ENCODE measurements around the gene SYNE1. TPM values are rescaled to one million over a fixed set of nuclear protein-coding genes. Genes with fewer than 3 reads are reported as not detected.

Gene SYNE1
- total RNA-seq, 1 experiment from 2014 or later: 2.5 TPM

DNA sequence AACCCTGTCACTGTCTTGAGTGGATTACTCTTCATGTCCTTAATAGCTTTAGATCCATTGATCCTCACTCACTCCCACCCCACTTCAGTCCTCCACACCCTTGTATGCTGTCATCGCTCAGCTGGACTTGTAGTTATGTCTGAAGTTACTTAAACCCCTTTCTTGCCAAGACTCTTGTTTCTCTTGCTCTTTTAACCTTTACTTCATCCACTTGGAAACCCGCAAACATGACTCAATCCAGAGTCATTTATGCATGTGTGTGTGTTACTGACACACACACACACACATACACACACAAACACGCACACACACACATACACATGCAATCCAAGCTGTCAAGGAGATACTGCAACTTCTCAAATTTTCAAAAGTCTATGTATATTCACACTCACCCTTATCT, 341.8 kb downstream of the SYNE1 start:
- DNase-seq: no peak
- Histone ChIP-seq H3K36me3 (replicated peaks; ENCODE audit: control insufficient read depth, insufficient read depth, low read length) (no peaks in the 10 kb centered on the region), H3K4me3 (ENCODE audit: insufficient read depth, low read depth, low read length) (no peak overlapping the region), H3K27me3 (ENCODE audit: control insufficient read depth, insufficient read depth, low read length) (no peaks in the 10 kb centered on the region)

DNA sequence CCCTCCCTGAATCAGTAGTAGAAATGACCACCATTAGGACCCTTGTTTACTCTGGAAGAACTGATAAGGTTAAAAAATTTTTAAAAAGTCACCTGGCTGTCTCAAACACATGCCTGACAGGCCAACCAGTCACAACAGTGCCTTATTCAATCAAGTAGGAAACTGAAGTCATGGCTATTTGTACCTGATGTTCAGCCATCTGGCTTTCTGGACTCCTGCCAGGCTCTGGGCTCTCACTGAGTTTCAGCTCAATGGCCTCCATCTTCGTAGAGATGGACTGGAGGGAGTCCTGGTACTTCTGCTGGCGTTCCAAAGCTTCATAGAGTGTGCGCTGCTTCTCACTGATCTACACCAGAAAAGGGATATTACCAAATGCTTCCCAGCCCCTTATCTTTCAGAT, 343.8 kb downstream of the SYNE1 start:
- no peak overlapping the region for H3K4me3 ChIP-seq (ENCODE audit: insufficient read depth, low read depth, low read length)
- no peak for DNase-seq

DNA sequence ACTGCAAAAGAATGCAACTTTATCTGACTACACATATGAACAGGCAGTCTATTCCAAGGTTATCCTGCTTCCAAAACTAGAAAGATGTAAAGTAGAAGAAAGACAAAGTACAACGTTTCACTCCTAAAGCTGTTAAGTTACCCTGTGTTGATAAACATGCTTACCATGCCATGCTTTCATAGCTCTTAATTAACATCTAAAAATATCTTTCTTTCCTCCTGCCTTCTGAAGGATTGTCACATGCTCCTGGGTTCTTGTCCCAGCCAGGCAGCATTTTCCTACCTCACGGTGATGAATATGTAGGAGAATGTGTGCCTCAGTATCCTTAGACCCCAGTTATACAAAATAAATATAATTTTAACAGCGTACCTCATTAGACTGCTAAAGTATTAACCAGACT, 344.6 kb downstream of the SYNE1 start:
- no peak for DNase-seq
- Histone ChIP-seq H3K4me3 (ENCODE audit: insufficient read depth, low read depth, low read length) (no peak overlapping the region), H3K27me3 (ENCODE audit: control insufficient read depth, insufficient read depth, low read length) (no peaks in the 10 kb centered on the region)

More for the DNA sequence above, 343.8 kb downstream of the SYNE1 start:
- H3K27me3 ChIP-seq (ENCODE audit: control insufficient read depth, insufficient read depth, low read length): no peaks in the 10 kb centered on the region
- H3K36me3 ChIP-seq (replicated peaks; ENCODE audit: control insufficient read depth, insufficient read depth, low read length): no peaks in the 10 kb centered on the region

DNA sequence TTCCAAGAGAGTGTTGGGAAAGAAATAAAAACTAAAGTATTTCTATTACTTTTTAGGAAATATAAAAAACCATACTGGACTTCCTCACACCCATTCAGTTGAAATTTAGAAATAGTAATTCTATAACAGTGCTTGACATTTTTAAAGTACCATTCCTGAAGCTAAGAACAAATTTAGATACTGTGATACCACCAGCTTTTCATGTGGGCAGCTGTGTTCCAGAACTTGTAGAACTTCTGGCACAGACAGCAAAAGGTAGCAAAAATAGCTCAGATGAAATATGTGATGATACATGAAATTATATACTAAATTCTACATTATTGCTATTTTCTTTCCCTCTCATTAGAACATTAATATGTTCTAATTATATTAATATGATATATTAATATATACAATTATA, 346.5 kb downstream of the SYNE1 start:
- H3K36me3 ChIP-seq (replicated peaks; ENCODE audit: control insufficient read depth, insufficient read depth, low read length): no peaks in the 10 kb centered on the region
- no peak overlapping the region for H3K4me3 ChIP-seq (ENCODE audit: insufficient read depth, low read depth, low read length)
- H3K27me3 ChIP-seq (ENCODE audit: control insufficient read depth, insufficient read depth, low read length): no peaks in the 10 kb centered on the region
- DNase-seq: no peak

More for the DNA sequence above, 344.6 kb downstream of the SYNE1 start:
- H3K36me3 ChIP-seq (replicated peaks; ENCODE audit: control insufficient read depth, insufficient read depth, low read length): no peaks in the 10 kb centered on the region

DNA sequence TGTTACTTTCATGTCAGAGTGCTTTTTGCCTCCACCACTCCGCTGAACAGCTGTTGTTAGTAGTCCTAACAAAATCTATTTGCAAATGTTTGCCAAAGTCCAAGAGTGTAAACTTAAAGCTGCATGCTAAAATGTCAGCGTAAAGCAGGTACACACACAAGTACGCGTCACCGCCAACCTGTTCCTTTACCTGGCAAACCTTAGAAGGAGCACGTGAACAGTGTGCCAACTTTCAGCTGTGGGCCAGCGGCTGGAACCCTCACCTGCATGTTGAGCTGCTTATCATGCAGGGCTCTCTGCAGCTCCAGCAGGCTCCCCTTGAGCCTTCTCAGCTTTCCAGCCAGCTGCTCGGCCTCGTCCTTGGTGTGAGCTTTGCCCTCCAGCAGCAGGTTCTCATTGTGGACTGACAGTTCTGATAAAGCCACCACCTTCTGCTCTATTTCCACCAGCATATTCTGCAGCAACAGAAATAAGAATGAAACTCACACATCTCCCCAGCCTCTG, 359.3 kb downstream of the SYNE1 start:
- no peak overlapping the region for H3K4me3 ChIP-seq (ENCODE audit: insufficient read depth, low read depth, low read length)
- no peak for DNase-seq
- H3K27me3 ChIP-seq (ENCODE audit: control insufficient read depth, insufficient read depth, low read length): no peaks in the 10 kb centered on the region
- H3K36me3 ChIP-seq (replicated peaks; ENCODE audit: control insufficient read depth, insufficient read depth, low read length): no peaks in the 10 kb centered on the region

DNA sequence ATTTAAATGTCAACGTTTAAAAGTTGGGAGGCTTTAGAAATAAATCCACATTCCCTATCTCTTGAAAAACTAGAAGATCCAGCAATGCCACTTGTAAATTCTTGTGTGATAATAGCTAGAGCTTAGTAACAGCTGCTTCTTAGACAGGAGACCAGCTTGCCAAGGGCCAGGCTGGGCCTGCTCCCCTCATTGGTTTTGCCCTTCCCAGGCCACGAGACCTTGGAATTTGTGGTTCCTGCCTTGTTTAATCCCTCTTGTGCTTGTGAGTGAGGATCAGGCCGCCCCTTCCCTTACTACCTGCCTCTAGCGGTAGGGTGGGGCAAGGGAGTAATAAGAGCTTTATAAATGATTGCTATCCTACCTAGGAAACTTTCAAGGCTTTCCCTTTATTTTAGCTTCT, 363.5 kb downstream of the SYNE1 start:
- Histone ChIP-seq H3K36me3 (replicated peaks; ENCODE audit: control insufficient read depth, insufficient read depth, low read length) (no peaks in the 10 kb centered on the region), H3K4me3 (ENCODE audit: insufficient read depth, low read depth, low read length) (no peak overlapping the region), H3K27me3 (ENCODE audit: control insufficient read depth, insufficient read depth, low read length) (no peaks in the 10 kb centered on the region)
- DNase-seq: peak; percentile 38

DNA sequence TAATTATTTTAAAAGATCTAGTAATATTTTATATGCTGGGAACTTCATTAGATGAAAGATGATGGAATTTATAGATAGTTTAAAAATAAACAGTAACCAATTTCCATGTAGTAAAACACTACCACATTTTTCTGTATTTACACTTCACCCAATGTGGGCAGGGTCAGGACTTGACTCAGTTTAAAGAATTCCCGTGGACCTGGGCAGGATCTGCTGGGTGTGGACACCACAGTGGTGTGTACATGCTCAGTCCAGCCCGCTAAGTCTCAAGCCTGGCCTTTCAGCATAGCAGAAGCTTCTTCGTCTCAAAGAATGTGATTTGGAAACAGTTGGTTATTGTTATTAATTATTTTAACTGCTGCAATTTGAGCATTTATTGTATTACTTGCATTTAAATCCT, 364.2 kb downstream of the SYNE1 start:
- no peak for DNase-seq
- H3K36me3 ChIP-seq (replicated peaks; ENCODE audit: control insufficient read depth, insufficient read depth, low read length): no peaks in the 10 kb centered on the region
- no peak overlapping the region for H3K4me3 ChIP-seq (ENCODE audit: insufficient read depth, low read depth, low read length)
- H3K27me3 ChIP-seq (ENCODE audit: control insufficient read depth, insufficient read depth, low read length): no peaks in the 10 kb centered on the region

DNA sequence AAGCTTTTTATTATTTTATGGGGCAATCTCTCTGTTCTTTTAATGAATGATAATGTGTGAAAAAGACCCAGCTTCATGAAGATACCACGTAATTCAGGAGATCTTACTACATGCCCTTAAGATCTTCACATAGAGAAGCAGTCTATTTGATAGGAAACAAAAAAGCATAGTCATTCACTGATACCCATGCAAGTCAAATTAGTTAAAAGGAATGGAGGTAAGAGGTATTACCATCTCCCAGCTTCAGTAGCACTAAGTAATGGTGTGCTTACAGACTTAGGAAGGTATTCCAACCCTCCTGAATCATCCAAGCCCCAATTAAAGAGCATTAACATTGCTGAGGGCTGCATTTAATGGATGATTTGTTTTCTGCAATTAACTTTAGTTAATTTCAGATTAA, 364.7 kb downstream of the SYNE1 start:
- H3K4me3 ChIP-seq (ENCODE audit: insufficient read depth, low read depth, low read length): no peak overlapping the region
- no peaks in the 10 kb centered on the region for H3K36me3 ChIP-seq (replicated peaks; ENCODE audit: control insufficient read depth, insufficient read depth, low read length)
- no peak for DNase-seq
- H3K27me3 ChIP-seq (ENCODE audit: control insufficient read depth, insufficient read depth, low read length): no peaks in the 10 kb centered on the region

DNA sequence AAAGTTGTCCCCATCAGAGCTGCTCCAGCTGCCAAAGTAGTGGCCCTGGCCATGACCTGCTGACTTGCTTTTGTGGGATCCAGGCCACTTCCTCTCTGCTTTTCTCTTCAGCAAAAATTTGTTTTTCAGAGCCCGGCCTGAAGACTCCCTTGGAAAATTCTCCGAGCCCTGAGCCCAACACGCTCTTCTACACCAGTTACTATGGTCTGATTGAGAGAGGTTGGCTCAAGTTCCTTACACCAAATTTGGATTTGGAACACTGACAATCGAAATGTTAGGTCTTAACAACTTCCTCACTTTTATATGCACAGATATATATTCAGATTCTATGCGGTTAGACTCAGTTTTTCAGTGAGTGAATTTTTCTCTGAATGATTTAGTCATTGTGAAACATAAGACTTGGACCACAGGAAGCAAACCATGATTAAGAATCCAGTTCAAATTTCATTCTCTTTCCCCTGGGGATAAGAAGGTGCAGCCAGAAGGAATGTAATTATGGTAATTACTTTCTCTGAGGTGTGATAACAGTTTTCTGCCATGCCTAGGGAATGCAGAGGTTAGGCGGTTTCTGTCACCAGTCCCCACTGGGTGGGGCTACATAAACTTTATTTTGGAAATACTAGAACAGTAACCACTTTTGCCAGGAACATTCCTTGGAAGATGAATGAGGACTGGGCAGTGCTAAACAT, 365.2 kb downstream of the SYNE1 start:
- H3K36me3 ChIP-seq (replicated peaks; ENCODE audit: control insufficient read depth, insufficient read depth, low read length): no peaks in the 10 kb centered on the region
- H3K4me3 ChIP-seq (ENCODE audit: insufficient read depth, low read depth, low read length): no peak overlapping the region
- H3K27me3 ChIP-seq (ENCODE audit: control insufficient read depth, insufficient read depth, low read length): no peaks in the 10 kb centered on the region
- no peak for DNase-seq

DNA sequence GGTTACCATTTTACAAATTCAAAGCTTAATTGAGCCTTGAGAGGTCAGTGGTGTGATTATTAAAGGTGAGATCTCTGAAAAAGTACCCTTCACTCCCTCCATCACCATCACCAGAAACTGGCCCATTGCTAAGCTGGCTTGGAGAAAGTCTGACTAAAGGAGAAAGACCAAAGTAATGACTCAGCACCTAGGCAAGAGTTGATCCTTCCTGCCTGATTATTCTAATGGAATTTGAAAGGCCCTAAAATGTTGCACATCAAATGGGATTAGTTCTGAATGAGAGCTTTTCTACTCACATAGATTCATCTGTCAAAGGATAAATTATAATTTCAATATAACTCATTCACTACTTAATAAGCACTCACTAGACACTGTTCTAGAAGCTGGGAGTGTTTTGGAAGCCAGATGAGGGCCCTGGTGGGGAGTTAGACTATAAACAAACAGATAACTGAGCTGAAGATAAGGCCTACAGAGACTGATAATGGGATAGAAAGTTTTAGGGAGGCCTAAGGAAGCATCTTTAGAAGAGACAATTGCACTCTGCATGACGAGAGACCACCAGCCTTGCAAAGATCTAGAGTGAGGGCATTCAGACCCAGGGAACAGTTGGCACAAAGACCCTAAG, 366.7 kb downstream of the SYNE1 start:
- H3K27me3 ChIP-seq (ENCODE audit: control insufficient read depth, insufficient read depth, low read length): no peaks in the 10 kb centered on the region
- DNase-seq: no peak
- no peaks in the 10 kb centered on the region for H3K36me3 ChIP-seq (replicated peaks; ENCODE audit: control insufficient read depth, insufficient read depth, low read length)
- H3K4me3 ChIP-seq (ENCODE audit: insufficient read depth, low read depth, low read length): no peak overlapping the region

DNA sequence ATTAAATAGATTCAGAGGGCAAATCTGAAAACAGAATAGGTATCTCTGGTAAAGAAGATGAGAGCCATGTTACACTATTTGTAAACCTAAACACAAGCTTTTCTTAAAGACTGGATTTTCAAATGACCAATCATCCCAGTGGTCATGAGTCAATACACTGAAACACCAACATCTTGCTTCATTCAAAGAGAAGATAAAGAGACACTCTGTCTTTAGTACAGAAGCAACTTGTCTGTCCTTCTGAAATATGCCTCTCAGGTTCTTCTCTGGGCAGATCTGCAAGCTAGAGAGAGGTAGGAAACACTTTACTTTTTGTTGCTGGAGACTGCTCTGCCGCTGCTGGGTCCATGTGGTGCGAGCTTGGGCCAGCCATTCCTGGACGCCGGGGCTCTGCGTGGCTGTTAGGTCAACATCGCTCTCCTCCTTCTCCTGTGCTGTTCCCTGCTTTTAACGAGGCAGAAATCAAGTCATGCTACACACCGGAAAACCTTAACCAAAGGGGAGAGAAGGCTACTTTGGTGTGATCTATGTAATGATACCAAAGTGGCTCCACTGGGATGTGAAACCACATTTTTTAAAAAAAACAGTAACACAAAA, 368.2 kb downstream of the SYNE1 start:
- H3K27me3 ChIP-seq (ENCODE audit: control insufficient read depth, insufficient read depth, low read length): no peaks in the 10 kb centered on the region
- no peaks in the 10 kb centered on the region for H3K36me3 ChIP-seq (replicated peaks; ENCODE audit: control insufficient read depth, insufficient read depth, low read length)
- no peak overlapping the region for H3K4me3 ChIP-seq (ENCODE audit: insufficient read depth, low read depth, low read length)
- no peak for DNase-seq

DNA sequence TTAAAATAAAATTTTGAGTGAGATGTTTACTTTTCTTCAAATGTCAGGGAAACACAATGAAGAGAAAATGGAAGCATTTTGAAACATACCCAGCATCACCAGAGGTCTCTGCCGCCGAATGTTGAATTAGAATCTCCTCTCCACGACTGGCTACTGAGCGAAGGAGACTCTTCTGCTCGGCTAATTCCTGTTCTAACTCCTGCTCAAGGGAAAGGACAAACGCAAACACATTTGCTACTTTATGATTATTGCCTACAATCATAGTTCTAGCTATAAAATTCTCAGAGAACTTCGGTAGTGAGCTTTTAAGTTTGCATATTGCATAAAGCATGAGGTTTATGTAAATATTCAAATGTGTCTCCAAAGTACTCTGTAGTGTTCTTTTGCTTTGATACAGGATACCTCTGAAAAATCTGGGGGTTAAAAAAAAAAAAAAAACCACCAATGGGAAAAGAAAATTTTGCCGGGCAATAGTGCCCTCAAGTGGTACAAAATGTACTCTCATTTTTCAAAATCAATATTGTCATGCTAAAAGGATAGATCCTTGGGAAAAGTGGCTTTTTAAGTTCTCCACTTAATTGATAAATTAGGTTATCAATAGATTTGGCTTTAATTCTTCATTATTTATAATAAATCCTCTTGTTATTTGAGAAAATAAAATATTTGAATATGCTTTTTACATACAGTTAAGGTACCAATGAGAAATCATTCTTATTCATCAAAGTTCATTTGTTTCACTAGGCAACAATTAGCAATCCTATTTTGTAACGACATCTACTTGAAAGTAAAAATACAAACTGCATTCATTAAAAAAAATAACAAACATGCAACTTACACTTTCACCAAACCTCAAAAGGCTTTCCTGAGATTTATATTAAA, 369.0 kb downstream of the SYNE1 start:
- no peaks in the 10 kb centered on the region for H3K27me3 ChIP-seq (ENCODE audit: control insufficient read depth, insufficient read depth, low read length)
- peak; percentile 32 for DNase-seq
- no peak overlapping the region for H3K4me3 ChIP-seq (ENCODE audit: insufficient read depth, low read depth, low read length)
- no peaks in the 10 kb centered on the region for H3K36me3 ChIP-seq (replicated peaks; ENCODE audit: control insufficient read depth, insufficient read depth, low read length)

DNA sequence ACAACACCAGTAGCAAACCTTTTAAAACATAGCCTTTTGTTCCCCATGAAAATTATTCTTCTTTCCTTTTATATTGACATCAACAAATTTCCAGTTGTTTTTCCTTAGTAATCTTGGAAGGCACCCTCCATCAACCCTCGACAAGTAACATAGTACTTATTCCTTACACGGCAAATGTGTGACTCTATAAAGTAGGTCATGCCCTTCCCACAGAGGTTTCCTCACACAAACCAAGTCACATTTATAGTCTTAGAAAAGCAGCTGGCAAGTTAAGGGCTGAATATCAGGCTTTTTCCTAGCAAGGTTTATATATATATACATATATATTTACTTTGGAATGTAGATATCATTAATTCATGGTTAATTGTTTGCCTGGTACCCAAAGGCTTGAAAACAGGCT, 371.5 kb downstream of the SYNE1 start:
- no peak for DNase-seq
- Histone ChIP-seq H3K36me3 (replicated peaks; ENCODE audit: control insufficient read depth, insufficient read depth, low read length) (no peaks in the 10 kb centered on the region), H3K27me3 (ENCODE audit: control insufficient read depth, insufficient read depth, low read length) (no peaks in the 10 kb centered on the region), H3K4me3 (ENCODE audit: insufficient read depth, low read depth, low read length) (no peak overlapping the region)

DNA sequence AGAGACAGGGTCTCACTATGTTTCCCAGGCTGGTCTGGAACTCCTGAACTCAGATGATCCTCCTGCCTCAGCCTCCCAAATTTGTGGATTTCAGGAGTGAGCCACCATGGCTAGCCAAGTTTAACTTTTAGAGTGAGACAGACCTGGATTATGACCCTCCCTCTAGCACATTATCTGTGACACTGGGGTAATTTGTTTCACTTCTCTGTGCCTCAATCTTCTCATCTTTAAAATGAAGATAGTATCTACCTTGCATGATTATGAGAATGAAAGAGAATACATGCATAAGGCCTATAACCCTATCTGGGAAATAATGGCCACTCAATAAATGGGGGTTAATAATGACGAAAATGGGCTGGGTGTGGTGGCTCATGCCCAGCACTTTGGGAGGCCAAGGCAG, 373.6 kb downstream of the SYNE1 start:
- Histone ChIP-seq H3K27me3 (ENCODE audit: control insufficient read depth, insufficient read depth, low read length) (no peaks in the 10 kb centered on the region), H3K36me3 (replicated peaks; ENCODE audit: control insufficient read depth, insufficient read depth, low read length) (no peaks in the 10 kb centered on the region), H3K4me3 (ENCODE audit: insufficient read depth, low read depth, low read length) (no peak overlapping the region)
- DNase-seq: no peak
